HEK293T (cell line): ENCODE measurements around the gene CDX2.

Experiments used
- ARNT ChIP-seq: fragments of 450-650 bp; IDR thresholded peaks from 2 replicates; pipeline ENCODE4 v1.6.1; 2017; ENCODE audit warnings: mild to moderate bottlenecking
- BHLHE40 ChIP-seq: fragments of 450-650 bp; IDR thresholded peaks from 2 replicates; pipeline ENCODE4 v1.6.1; 2016; ENCODE audit warnings: mild to moderate bottlenecking, moderate library complexity, borderline replicate concordance
- ELF4 ChIP-seq: fragments of 450-650 bp; IDR thresholded peaks from 2 replicates; pipeline ENCODE4 v1.6.1; 2017; ENCODE audit warnings: antibody characterized with exemption
- FOXA1 ChIP-seq: fragments of 450-650 bp; IDR thresholded peaks from 2 replicates; pipeline ENCODE4 v1.6.1; 2016; ENCODE audit warnings: mild to moderate bottlenecking
- FOXM1 ChIP-seq: fragments of 450-650 bp; IDR thresholded peaks from 2 replicates; pipeline ENCODE4 v1.6.1; 2017; ENCODE audit warnings: mild to moderate bottlenecking, borderline replicate concordance
- LEF1 ChIP-seq: fragments of 450-650 bp; IDR thresholded peaks from 2 replicates; pipeline ENCODE4 v1.6.1; 2017; ENCODE audit warnings: mild to moderate bottlenecking, borderline replicate concordance
- SUZ12 ChIP-seq: fragments of 450-650 bp; IDR thresholded peaks from 2 replicates; pipeline ENCODE4 v1.6.1; 2016; ENCODE audit warnings: mild to moderate bottlenecking
- ZNF384 ChIP-seq: fragments of 450-650 bp; IDR thresholded peaks from 2 replicates; pipeline ENCODE4 v1.6.1; 2016
- TF ChIP-seq, protein P1 (sequence below): fragments of 450-650 bp; IDR thresholded peaks from 2 replicates; pipeline ENCODE4 v1.6.1; 2016

DNA sequence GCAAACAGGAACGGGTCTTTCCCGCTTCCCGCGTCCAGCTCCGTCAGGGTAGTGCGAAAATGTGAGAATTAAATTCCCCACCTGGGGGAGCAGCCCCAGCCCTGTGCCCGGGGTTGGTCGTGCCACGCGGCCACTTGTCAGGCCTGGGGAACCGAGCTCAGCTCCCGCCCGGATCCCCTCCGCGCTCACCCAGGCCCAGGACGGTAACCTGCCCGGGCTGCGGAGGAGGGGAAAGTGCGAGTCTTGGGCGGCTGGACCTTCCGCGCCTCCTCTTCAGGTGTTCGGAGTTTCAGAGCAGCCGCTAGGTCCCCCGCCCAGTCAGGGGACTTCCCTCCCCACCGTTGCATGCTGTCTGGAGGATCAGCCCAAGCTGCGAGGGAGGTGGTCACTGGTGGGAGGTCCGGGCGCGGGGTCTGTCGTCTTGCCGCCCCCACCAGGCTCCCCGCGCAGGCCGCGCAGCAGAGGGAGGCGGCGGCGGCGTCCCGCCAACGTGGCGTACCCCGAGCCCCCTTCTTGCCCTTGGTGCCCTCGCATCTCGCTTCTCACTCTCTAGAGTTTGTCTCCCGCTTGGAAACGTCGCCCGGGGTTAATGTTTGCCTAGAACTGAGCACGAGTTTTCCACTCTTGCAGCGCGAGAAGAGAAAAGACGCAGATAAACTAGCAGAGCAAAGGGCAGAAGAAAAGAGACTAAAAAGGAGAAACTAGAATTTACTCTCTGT is 11.3 kb upstream of the CDX2 start:
- no peak for TF ChIP-seq ARNT
- TF ChIP-seq, protein P1, sequence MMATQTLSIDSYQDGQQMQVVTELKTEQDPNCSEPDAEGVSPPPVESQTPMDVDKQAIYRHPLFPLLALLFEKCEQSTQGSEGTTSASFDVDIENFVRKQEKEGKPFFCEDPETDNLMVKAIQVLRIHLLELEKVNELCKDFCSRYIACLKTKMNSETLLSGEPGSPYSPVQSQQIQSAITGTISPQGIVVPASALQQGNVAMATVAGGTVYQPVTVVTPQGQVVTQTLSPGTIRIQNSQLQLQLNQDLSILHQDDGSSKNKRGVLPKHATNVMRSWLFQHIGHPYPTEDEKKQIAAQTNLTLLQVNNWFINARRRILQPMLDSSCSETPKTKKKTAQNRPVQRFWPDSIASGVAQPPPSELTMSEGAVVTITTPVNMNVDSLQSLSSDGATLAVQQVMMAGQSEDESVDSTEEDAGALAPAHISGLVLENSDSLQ, result no peak
- no peak for TF ChIP-seq ZNF384
- no peak for TF ChIP-seq ELF4
- TF ChIP-seq SUZ12, result no peak
- TF ChIP-seq BHLHE40, result no peak
- no peak for TF ChIP-seq FOXM1
- no peak for TF ChIP-seq FOXA1
- TF ChIP-seq LEF1, result no peak
